ENCODE results near the gene HACL1. TPM values are rescaled to one million over a fixed set of nuclear protein-coding genes. Genes with fewer than 3 reads are reported as not detected.

HACL1 gene
- total RNA-seq, 1 donor from 2014 or later, result 48.6 TPM

- Histone ChIP-seq H3K36me3 (no peaks in the 10 kb centered on the region), H3K4me3 (no peak overlapping the region), H3K27ac (no peak overlapping the region), H2AFZ (replicated peaks) (no peak overlapping the region), H3K4me2 (no peak overlapping the region), H3K27me3 (no peaks in the 10 kb centered on the region), H3K4me1 (peaks cover 13% of the 10 kb centered on the region), H3K79me2 (ENCODE audit: low read depth) (no peaks in the 10 kb centered on the region), H4K20me1 (ENCODE audit: low read depth) (no peaks in the 10 kb centered on the region), H3F3A (ENCODE audit: low read depth) (peaks cover 17% of the 10 kb centered on the region), H3K9ac (no peak overlapping the region), H3K9me3 (ENCODE audit: low read depth) (no peaks in the 10 kb centered on the region)
- no peak overlapping the region for H3K4me3 Mint-ChIP-seq
- H3K36me3 Mint-ChIP-seq, result peaks cover 1% of the 10 kb centered on the region
- no peak overlapping the region for H3K27ac Mint-ChIP-seq
- no peaks in the 10 kb centered on the region for H3K9me3 Mint-ChIP-seq
- TF ChIP-seq EZH2phosphoT487 (IDR thresholded peaks at IDR 0.05) (no peak), CTCF (IDR thresholded peaks at IDR 0.05) (peak; percentile 75)
- peak; percentile 57 for DNase-seq (ENCODE audit: low spot score)
- H3K4me1 Mint-ChIP-seq, result no peaks in the 10 kb centered on the region
- peaks cover 4% of the 10 kb centered on the region for H3K27me3 Mint-ChIP-seq (ENCODE audit: insufficient read depth, low read depth)
Observed at GRCh38 chr3:15557511-15557946, 43.8 kb downstream of the HACL1 start.

DNA sequence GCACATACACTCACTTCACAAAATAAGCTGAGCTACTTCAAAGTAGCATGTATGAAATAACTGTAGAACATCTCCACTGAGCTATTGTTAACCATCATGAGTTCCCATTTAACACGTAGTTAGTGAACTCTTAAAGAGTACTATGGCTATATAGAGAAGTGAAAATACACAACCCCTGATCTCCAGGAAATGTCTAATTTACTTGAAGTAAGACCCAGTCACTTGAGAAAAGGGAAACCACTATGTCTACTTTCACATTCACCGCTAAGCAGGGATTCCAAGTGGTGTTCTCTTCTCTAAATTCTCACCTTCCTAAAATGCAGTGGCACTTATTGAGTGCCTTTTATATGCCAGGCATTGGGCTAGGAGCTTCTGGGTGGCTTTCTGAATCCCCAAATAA is 44.9 kb downstream of the HACL1 start:
- no peak for TF ChIP-seq EZH2phosphoT487 (IDR thresholded peaks at IDR 0.05)
- H3K27ac Mint-ChIP-seq, result no peak overlapping the region

GRCh38 chr3:15553749-15554148 is 47.6 kb downstream of the HACL1 start:
- no peak overlapping the region for H3K4me2 ChIP-seq
- H4K20me1 ChIP-seq (ENCODE audit: low read depth), result no peaks in the 10 kb centered on the region
- no peaks in the 10 kb centered on the region for H3K79me2 ChIP-seq (ENCODE audit: low read depth)
- H3K27ac ChIP-seq, result no peak overlapping the region
- H3K4me1 ChIP-seq, result no peaks in the 10 kb centered on the region
- H3K27ac Mint-ChIP-seq, result no peak overlapping the region
- H3K36me3 Mint-ChIP-seq, result peaks cover 1% of the 10 kb centered on the region
- H3K9me3 ChIP-seq (ENCODE audit: low read depth), result no peaks in the 10 kb centered on the region
- no peak overlapping the region for H2AFZ ChIP-seq (replicated peaks)
- H3K9ac ChIP-seq, result no peak overlapping the region
- H3F3A ChIP-seq (ENCODE audit: low read depth), result no peaks in the 10 kb centered on the region
- H3K4me1 Mint-ChIP-seq, result no peaks in the 10 kb centered on the region
- H3K27me3 ChIP-seq, result no peaks in the 10 kb centered on the region
- H3K4me3 ChIP-seq, result no peak overlapping the region
- no peak for DNase-seq (ENCODE audit: low spot score)
- TF ChIP-seq EZH2 (IDR thresholded peaks at IDR 0.05) (no peak), EZH2phosphoT487 (IDR thresholded peaks at IDR 0.05) (no peak)
- no peaks in the 10 kb centered on the region for H3K27me3 Mint-ChIP-seq (ENCODE audit: insufficient read depth, low read depth)
- H3K36me3 ChIP-seq, result no peaks in the 10 kb centered on the region
- H3K9me3 Mint-ChIP-seq, result no peaks in the 10 kb centered on the region
- H3K4me3 Mint-ChIP-seq, result no peak overlapping the region

More for the DNA sequence above, 44.9 kb downstream of the HACL1 start:
- Mint-ChIP-seq H3K27me3 (ENCODE audit: insufficient read depth, low read depth) (peaks cover 4% of the 10 kb centered on the region), H3K4me1 (no peaks in the 10 kb centered on the region), H3K9me3 (no peaks in the 10 kb centered on the region), H3K4me3 (no peak overlapping the region), H3K36me3 (peaks cover 1% of the 10 kb centered on the region)
- H4K20me1 ChIP-seq (ENCODE audit: low read depth), result no peaks in the 10 kb centered on the region
- H3K4me1 ChIP-seq, result peaks cover 13% of the 10 kb centered on the region
- DNase-seq (ENCODE audit: low spot score), result no peak
- no peak overlapping the region for H3K27ac ChIP-seq
- no peak overlapping the region for H3K4me3 ChIP-seq
- H2AFZ ChIP-seq (replicated peaks), result no peak overlapping the region
- no peak overlapping the region for H3K9ac ChIP-seq
- H3F3A ChIP-seq (ENCODE audit: low read depth), result peaks cover 15% of the 10 kb centered on the region
- no peaks in the 10 kb centered on the region for H3K36me3 ChIP-seq
- H3K4me2 ChIP-seq, result no peak overlapping the region
- no peaks in the 10 kb centered on the region for H3K27me3 ChIP-seq
- no peaks in the 10 kb centered on the region for H3K79me2 ChIP-seq (ENCODE audit: low read depth)
- no peaks in the 10 kb centered on the region for H3K9me3 ChIP-seq (ENCODE audit: low read depth)

DNA sequence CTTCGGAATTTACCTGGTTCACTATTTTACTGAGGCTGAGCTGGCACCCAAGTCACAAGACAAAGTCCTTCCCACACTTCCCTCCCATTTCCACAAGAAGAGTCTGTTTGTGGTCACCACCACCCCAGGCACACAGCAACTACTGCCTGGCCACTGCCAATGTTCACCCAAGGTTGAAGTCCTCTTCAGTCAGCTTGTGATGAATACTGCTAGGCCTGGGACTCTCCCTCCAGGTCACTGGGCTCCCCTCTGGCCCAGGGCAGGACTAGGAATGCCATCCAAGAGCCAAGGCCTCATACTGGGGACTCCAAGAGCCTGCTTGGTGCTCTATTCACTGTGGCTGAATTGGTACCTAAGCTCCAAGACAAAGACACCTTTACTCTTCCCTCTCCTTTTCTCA is 49.5 kb downstream of the HACL1 start:
- Mint-ChIP-seq H3K4me1 (no peaks in the 10 kb centered on the region), H3K9me3 (no peaks in the 10 kb centered on the region), H3K27ac (no peak overlapping the region), H3K4me3 (no peak overlapping the region), H3K27me3 (ENCODE audit: insufficient read depth, low read depth) (no peaks in the 10 kb centered on the region), H3K36me3 (peaks cover 1% of the 10 kb centered on the region)
- H3K27ac ChIP-seq, result no peak overlapping the region
- H3K79me2 ChIP-seq (ENCODE audit: low read depth), result no peaks in the 10 kb centered on the region
- no peaks in the 10 kb centered on the region for H3K36me3 ChIP-seq
- H3K4me1 ChIP-seq, result no peaks in the 10 kb centered on the region
- no peak overlapping the region for H3K9ac ChIP-seq
- H4K20me1 ChIP-seq (ENCODE audit: low read depth), result no peaks in the 10 kb centered on the region
- no peaks in the 10 kb centered on the region for H3K9me3 ChIP-seq (ENCODE audit: low read depth)
- no peak overlapping the region for H3K4me3 ChIP-seq
- H2AFZ ChIP-seq (replicated peaks), result no peak overlapping the region
- no peaks in the 10 kb centered on the region for H3K27me3 ChIP-seq
- DNase-seq (ENCODE audit: low spot score), result no peak
- TF ChIP-seq EZH2 (IDR thresholded peaks at IDR 0.05) (no peak), EZH2phosphoT487 (IDR thresholded peaks at IDR 0.05) (no peak), CTCF (IDR thresholded peaks at IDR 0.05) (no peak)
- H3F3A ChIP-seq (ENCODE audit: low read depth), result no peaks in the 10 kb centered on the region
- no peak overlapping the region for H3K4me2 ChIP-seq
